ENCODE measurements around the gene TXNL4B. TPM values are rescaled to one million over a fixed set of nuclear protein-coding genes. Genes with fewer than 3 reads are reported as not detected.
"Not testable (repeated sequence)": the region's sequence is repeated elsewhere in the genome, so short reads cannot be mapped to it uniquely, and the experiment has no call there.

The TXNL4B gene
- total RNA-seq, 8 experiments from 2014 or later: 8.4 to 16.9 (median 12.1) TPM

GRCh38 chr16:72091217-72091616 lies 2.2 kb downstream of the TXNL4B start:
- ATAC-seq (replicated peaks in 6 of 8): no peak
- H3K4me1 ChIP-seq (replicated peaks in 1 of 2): peaks cover 14 to 26% of the 10 kb centered on the region in 2 donors
- 80 to 100% (median 92%) methylated on average over 1 to 3 of the region's 3 CpGs; no CpG with 5 or more reads in 4 of the 10 experiments for WGBS, 10 experiments
- peak overlapping the region in 1 of 5 donors; percentile 62 for H3K4me3 ChIP-seq
- H3K27ac ChIP-seq: no peak overlapping the region
- in situ Hi-C loops (cut with MboI; ENCODE audit: low pct_unique_long_range_greater_than_20kb in 2 of 9, low sequenced_read_pairs in 9 of 9, unreplicated experiment in 9 of 9): no loop called here

GRCh38 chr16:72085002-72085401 lies 8.4 kb downstream of the TXNL4B start:
- Histone ChIP-seq H3K27ac (no peak overlapping the region), H3K4me1 (replicated peaks in 1 of 2) (no peaks in the 10 kb centered on the region), H3K4me3 (no peak overlapping the region)
- 67 to 100% (median 83%) methylated on average over 1 to 2 of the region's 2 CpGs; no CpG with 5 or more reads in 4 of the 10 experiments for WGBS, 10 experiments
- in situ Hi-C loops (cut with MboI; ENCODE audit: low pct_unique_long_range_greater_than_20kb in 2 of 9, low sequenced_read_pairs in 9 of 9, unreplicated experiment in 9 of 9): no loop called here
- no peak for ATAC-seq (replicated peaks in 6 of 8)

GRCh38 chr16:72084445-72084844 lies 9.0 kb downstream of the TXNL4B start:
- ATAC-seq (replicated peaks in 6 of 8): no peak

GRCh38 chr16:72083778-72084404 lies 9.5 kb downstream of the TXNL4B start:
- H3K4me1 ChIP-seq (replicated peaks in 1 of 2): no peaks in the 10 kb centered on the region
- 0 to 100% (median 62%) methylated on average over 1 to 3 of the region's 3 CpGs; no CpG with 5 or more reads in 2 of the 10 experiments for WGBS, 10 experiments
- no peak overlapping the region for H3K4me3 ChIP-seq
- ATAC-seq (replicated peaks in 6 of 8): no peak
- in situ Hi-C loops (cut with MboI; ENCODE audit: low pct_unique_long_range_greater_than_20kb in 2 of 9, low sequenced_read_pairs in 9 of 9, unreplicated experiment in 9 of 9): no loop called here
- no peak overlapping the region for H3K27ac ChIP-seq

More at GRCh38 chr16:72084445-72084844, 9.0 kb downstream of the TXNL4B start:
- 92 to 100% (median 98%) methylated on average over 1 to 9 of the region's 10 CpGs; no CpG with 5 or more reads in 2 of the 10 experiments for WGBS, 10 experiments
- Histone ChIP-seq H3K4me3 (no peak overlapping the region), H3K4me1 (replicated peaks in 1 of 2) (no peaks in the 10 kb centered on the region), H3K27ac (no peak overlapping the region)
- in situ Hi-C loops (cut with MboI; ENCODE audit: low pct_unique_long_range_greater_than_20kb in 2 of 9, low sequenced_read_pairs in 9 of 9, unreplicated experiment in 9 of 9): no loop called here

- ATAC-seq (replicated peaks in 6 of 8); H3K4me3 ChIP-seq; in situ Hi-C loops (cut with MboI; ENCODE audit: low pct_unique_long_range_greater_than_20kb in 2 of 9, low sequenced_read_pairs in 9 of 9, unreplicated experiment in 9 of 9); H3K27ac ChIP-seq: not testable (repeated sequence)
- no CpG with 5 or more reads among the region's 5 CpGs for WGBS, 10 experiments
- peaks cover 8 to 11% of the 10 kb centered on the region in 2 donors for H3K4me1 ChIP-seq (replicated peaks in 1 of 2)
Observed at GRCh38 chr16:72076991-72077706, 16.3 kb downstream of the TXNL4B start.

- ATAC-seq (replicated peaks in 6 of 8); H3K27ac ChIP-seq; H3K4me3 ChIP-seq; in situ Hi-C loops (cut with MboI; ENCODE audit: low pct_unique_long_range_greater_than_20kb in 2 of 9, low sequenced_read_pairs in 9 of 9, unreplicated experiment in 9 of 9): not testable (repeated sequence)
- H3K4me1 ChIP-seq (replicated peaks in 1 of 2): peaks cover 8 to 11% of the 10 kb centered on the region in 2 donors
- WGBS, 10 experiments: 100% methylated on average over 1 of the region's 6 CpGs; no CpG with 5 or more reads in 9 of the 10 experiments
Observed at GRCh38 chr16:72075067-72075466, 18.4 kb downstream of the TXNL4B start.

GRCh38 chr16:72073560-72074230 lies 19.7 kb downstream of the TXNL4B start:
- peaks cover 8 to 11% of the 10 kb centered on the region in 2 donors for H3K4me1 ChIP-seq (replicated peaks in 1 of 2)
- 39 to 94% (median 83%) methylated on average over 1 to 5 of the region's 8 CpGs; no CpG with 5 or more reads in 6 of the 10 experiments for WGBS, 10 experiments
- no peak overlapping the region for H3K4me3 ChIP-seq
- no peak overlapping the region for H3K27ac ChIP-seq
- ATAC-seq (replicated peaks in 6 of 8): peak in 2 of 8 experiments; percentile 10 to 35
- in situ Hi-C loops (cut with MboI; ENCODE audit: low pct_unique_long_range_greater_than_20kb in 2 of 9, low sequenced_read_pairs in 9 of 9, unreplicated experiment in 9 of 9): no loop called here

GRCh38 chr16:72072514-72073342 lies 20.7 kb downstream of the TXNL4B start:
- H3K4me3 ChIP-seq: no peak overlapping the region
- peak overlapping the region in 1 of 2 donors; percentile 41 for H3K27ac ChIP-seq
- peaks cover 8 to 11% of the 10 kb centered on the region in 2 donors for H3K4me1 ChIP-seq (replicated peaks in 1 of 2)
- in situ Hi-C loops (cut with MboI; ENCODE audit: low pct_unique_long_range_greater_than_20kb in 2 of 9, low sequenced_read_pairs in 9 of 9, unreplicated experiment in 9 of 9): no loop called here
- peak in 6 of 8 experiments; percentile 32 to 87 (median 66) for ATAC-seq (replicated peaks in 6 of 8)
- WGBS, 10 experiments: 32 to 93% (median 58%) methylated on average over 3 to 12 of the region's 12 CpGs

- 68 to 100% (median 89%) methylated on average over 1 to 4 of the region's 4 CpGs; no CpG with 5 or more reads in 1 of the 10 experiments for WGBS, 10 experiments
- in situ Hi-C loops (cut with MboI; ENCODE audit: low pct_unique_long_range_greater_than_20kb in 2 of 9, low sequenced_read_pairs in 9 of 9, unreplicated experiment in 9 of 9): no loop called here
- ATAC-seq (replicated peaks in 6 of 8): no peak
- no peak overlapping the region for H3K27ac ChIP-seq
- peaks cover 8 to 11% of the 10 kb centered on the region in 2 donors for H3K4me1 ChIP-seq (replicated peaks in 1 of 2)
- H3K4me3 ChIP-seq: no peak overlapping the region
Observed at GRCh38 chr16:72068930-72069329, 24.5 kb downstream of the TXNL4B start.

- in situ Hi-C loops (cut with MboI; ENCODE audit: low pct_unique_long_range_greater_than_20kb in 2 of 9, low sequenced_read_pairs in 9 of 9, unreplicated experiment in 9 of 9): no loop called here
- peak in 3 of 8 experiments; percentile 54 to 61 (median 57) for ATAC-seq (replicated peaks in 6 of 8)
- WGBS, 10 experiments: 0 to 14% (median 5%) methylated on average over 1 of the region's 1 CpG; no CpG with 5 or more reads in 2 of the 10 experiments
- H3K27ac ChIP-seq: no peak overlapping the region
- no peak overlapping the region for H3K4me3 ChIP-seq
- no peaks in the 10 kb centered on the region for H3K4me1 ChIP-seq (replicated peaks in 1 of 2)
Observed at GRCh38 chr16:72066747-72067146, 26.7 kb downstream of the TXNL4B start.

GRCh38 chr16:72064361-72064894 lies 29.0 kb downstream of the TXNL4B start:
- Histone ChIP-seq H3K4me1 (replicated peaks in 1 of 2) (no peaks in the 10 kb centered on the region), H3K4me3 (no peak overlapping the region), H3K27ac (no peak overlapping the region)
- in situ Hi-C loops (cut with MboI; ENCODE audit: low pct_unique_long_range_greater_than_20kb in 2 of 9, low sequenced_read_pairs in 9 of 9, unreplicated experiment in 9 of 9): no loop called here
- no peak for ATAC-seq (replicated peaks in 6 of 8)
- WGBS, 10 experiments: 43 to 100% (median 90%) methylated on average over 1 to 9 of the region's 10 CpGs

GRCh38 chr16:72061564-72061963 lies 31.9 kb downstream of the TXNL4B start:
- H3K4me3 ChIP-seq: no peak overlapping the region
- no peak for ATAC-seq (replicated peaks in 6 of 8)
- H3K4me1 ChIP-seq (replicated peaks in 1 of 2): no peaks in the 10 kb centered on the region
- 20 to 100% (median 50%) methylated on average over 1 of the region's 1 CpG; no CpG with 5 or more reads in 7 of the 10 experiments for WGBS, 10 experiments
- in situ Hi-C loops (cut with MboI; ENCODE audit: low pct_unique_long_range_greater_than_20kb in 2 of 9, low sequenced_read_pairs in 9 of 9, unreplicated experiment in 9 of 9): no loop called here
- H3K27ac ChIP-seq: no peak overlapping the region

Data from motor neuron (in vitro differentiated cells).